Epithelial cell of esophagus (primary cell): ENCODE data around the gene SRP9.

Experiments
- DNase-seq: peaks from one replicate; pipeline ENCODE4 v3.0.0; 2010; ENCODE audit warnings: low read depth
- H3K4me3 ChIP-seq: 2 replicates; pipeline ENCODE4 v1.5.1; 2011; ENCODE audit warnings: mild to moderate bottlenecking, low read length, control low read depth
- TF ChIP-seq, protein P1 (sequence below): IDR thresholded peaks from 2 replicates; pipeline ENCODE4 v1.5.1; 2011; ENCODE audit warnings: low read depth, mild to moderate bottlenecking, low read length, control low read depth, inconsistent platforms; ENCODE audit not compliant: insufficient read depth; ENCODE audit errors: missing control alignments

Gene SRP9

DNA sequence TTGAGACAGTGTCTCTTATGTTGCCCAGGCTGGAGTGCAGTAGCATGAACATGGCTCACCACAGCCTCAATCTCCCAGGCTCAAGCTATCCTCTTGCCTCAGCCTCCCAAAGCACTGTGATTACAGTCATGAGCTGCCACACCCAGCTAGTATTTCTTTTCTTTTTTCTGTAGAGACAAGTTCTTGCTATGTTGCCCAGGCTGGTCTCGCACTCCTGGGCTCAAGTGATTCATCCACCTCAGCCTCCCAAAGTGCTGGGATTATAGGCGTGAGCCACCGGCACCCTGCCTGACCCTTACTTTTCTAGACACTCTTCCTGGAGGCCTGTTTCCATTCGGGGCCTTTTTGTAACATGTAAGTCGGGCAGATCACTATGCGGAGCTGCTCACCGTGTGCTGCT is 30.1 kb upstream of the SRP9 start:
- DNase-seq: peak; percentile 82
- TF ChIP-seq, protein P1, sequence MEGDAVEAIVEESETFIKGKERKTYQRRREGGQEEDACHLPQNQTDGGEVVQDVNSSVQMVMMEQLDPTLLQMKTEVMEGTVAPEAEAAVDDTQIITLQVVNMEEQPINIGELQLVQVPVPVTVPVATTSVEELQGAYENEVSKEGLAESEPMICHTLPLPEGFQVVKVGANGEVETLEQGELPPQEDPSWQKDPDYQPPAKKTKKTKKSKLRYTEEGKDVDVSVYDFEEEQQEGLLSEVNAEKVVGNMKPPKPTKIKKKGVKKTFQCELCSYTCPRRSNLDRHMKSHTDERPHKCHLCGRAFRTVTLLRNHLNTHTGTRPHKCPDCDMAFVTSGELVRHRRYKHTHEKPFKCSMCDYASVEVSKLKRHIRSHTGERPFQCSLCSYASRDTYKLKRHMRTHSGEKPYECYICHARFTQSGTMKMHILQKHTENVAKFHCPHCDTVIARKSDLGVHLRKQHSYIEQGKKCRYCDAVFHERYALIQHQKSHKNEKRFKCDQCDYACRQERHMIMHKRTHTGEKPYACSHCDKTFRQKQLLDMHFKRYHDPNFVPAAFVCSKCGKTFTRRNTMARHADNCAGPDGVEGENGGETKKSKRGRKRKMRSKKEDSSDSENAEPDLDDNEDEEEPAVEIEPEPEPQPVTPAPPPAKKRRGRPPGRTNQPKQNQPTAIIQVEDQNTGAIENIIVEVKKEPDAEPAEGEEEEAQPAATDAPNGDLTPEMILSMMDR: no peak
- H3K4me3 ChIP-seq: no peak overlapping the region

DNA sequence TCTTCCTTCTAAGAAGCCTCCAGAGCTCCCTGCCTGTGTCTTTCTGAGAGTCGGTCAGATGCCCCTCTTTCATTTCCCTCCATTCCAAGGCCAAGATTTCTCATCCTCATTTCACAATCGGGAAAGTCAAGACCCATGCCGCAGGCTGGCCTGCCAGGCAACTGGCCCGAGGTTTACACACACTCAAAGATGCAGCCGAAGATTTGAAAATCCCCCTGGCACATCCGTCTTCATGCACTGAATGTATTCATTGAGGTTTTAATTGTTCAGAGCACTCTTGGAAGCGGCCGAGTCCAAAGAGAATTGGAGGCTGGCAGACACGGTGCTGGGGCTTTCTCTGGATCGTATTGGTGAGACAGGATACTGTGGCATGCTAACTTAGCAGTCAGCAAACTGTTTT is 29.1 kb upstream of the SRP9 start:
- no peak overlapping the region for H3K4me3 ChIP-seq
- TF ChIP-seq, protein P1: no peak
- DNase-seq: peak; percentile 26

DNA sequence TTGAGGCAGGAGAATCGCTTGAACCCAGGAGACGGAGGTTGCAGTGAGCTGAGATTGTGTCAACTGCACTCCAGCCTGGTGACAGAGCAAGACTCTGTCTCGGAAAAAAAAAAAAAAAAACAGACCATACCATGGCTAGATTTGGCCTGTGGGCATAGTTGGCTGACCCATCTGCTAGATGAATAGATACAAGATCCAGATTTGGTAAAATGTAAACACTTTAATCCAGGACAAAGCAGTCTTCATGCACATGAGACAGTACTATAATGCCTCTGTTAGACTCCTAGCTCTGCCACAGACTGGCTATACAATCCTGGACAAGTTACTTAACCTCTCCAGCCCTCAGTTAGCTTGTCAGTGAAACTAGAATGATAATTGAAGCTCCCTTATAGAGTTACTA is 27.9 kb upstream of the SRP9 start:
- TF ChIP-seq, protein P1: no peak
- no peak for DNase-seq
- no peak overlapping the region for H3K4me3 ChIP-seq

DNA sequence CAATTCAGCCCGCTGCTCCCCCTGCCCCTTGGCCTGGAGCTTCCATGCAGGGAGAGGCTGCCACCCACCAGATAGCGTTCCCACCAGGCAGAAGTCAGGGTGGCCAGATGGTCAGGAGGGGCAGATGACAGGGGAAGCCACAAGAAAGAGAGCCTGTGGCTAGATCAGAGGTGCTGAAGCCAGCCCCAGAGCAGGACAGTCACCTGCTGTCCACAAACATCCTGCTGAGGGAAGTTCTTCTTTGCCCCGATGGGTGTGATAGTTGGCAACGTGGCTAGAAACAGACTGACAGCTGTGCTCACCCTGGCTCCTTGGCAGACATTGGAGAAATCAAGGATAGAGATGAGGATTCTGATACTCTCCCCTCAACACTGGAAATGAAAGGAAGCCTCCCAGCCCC is 27.2 kb upstream of the SRP9 start:
- no peak overlapping the region for H3K4me3 ChIP-seq
- DNase-seq: no peak

DNA sequence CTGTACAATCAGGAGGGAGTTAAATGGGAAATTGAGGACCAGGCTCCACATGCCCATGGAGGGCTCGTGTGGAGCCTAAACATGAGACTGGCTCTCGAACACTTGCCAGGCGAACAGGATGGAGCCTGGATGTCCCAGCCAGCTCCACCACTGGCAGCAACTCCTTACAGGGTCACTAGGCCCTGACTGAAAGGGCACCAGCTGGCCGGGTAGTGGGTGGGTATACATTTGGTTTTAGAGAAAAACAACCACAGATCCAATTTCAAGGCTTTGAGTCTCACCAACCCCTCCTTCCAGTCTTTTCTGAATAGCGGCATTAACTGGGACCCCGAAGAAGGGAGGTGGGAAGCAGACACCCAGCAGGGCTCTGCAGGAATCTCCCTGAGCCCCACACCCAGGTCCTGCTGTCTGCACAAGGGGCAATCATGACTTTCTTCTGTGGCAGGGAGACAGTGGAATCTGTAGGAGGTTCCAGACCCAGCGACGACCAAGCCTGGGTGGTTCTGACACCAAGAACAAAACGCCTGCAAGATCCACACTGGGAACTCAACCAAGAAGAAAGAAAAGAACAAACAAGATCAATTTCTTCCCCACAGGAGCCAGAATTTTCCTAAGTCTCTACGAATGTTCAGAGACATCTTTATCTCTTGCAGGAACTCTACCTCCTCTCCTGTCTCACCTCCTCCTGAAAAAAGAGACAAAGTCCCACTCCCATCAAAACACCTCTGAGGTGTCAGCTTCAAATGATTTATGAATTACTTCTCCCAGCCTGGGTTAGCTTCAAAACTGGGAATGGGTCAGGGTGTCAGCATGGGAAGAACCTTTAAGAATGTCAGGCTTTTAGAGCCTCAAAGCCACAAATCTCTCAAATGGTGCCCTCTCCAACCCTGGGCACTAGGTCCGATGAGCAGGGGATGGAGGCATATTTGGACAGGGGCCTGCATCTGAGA is 26.5 kb upstream of the SRP9 start:
- TF ChIP-seq, protein P1: no peak
- no peak overlapping the region for H3K4me3 ChIP-seq
- DNase-seq: no peak

More for the DNA sequence above, 27.2 kb upstream of the SRP9 start:
- TF ChIP-seq, protein P1: no peak

DNA sequence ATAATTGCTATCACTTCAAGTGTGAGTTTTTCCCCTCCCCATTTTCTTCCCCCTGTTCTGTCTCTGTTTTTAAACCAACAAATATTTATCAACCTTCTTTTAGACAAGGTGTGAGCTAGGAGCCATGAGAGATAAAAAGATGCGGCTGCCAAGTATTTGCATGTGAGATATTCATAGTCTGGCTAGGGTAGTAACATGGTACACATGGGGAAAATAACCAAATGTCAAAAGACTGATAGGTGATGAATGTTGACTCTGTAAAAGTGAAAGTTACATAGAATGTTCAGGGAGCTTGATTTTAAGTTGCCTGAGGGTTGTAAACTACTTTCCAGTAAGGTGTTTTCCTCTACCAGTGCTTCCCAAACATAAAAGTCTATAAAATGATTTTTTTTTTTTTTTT is 25.4 kb upstream of the SRP9 start:
- TF ChIP-seq, protein P1: no peak
- DNase-seq: no peak
- no peak overlapping the region for H3K4me3 ChIP-seq
